HG03442 (cell line): ENCODE data around the gene SEMA3A.

Source experiments
- ATAC-seq: cut with Tn5 transposase; IDR thresholded peaks from one replicate; pipeline ENCODE4 v1.9.1; 2021; ENCODE audit warnings: mild to moderate bottlenecking, moderate library complexity; ENCODE audit not compliant: unreplicated experiment

Gene SEMA3A

DNA sequence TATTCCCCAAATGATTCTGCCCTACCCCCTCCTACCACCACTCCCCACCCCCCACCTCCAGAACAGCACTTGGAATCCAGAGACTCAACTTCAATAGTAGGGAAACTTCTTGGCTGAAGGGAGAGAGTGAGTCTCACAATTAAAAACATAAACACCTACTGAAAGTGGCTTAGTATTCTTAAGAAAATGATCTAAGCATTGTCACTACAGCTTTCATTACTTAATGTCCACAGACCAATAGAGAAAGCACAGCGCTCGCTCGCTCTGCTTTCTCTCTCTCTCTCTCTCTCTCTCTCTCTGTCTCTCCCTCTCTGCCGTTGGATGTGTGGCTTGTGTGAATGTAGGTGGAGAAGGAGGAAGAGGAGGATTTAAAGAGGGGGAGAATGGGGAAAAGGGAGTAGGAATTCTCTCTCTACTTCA, 1.5 kb upstream of the SEMA3A start:
- no peak for ATAC-seq

DNA sequence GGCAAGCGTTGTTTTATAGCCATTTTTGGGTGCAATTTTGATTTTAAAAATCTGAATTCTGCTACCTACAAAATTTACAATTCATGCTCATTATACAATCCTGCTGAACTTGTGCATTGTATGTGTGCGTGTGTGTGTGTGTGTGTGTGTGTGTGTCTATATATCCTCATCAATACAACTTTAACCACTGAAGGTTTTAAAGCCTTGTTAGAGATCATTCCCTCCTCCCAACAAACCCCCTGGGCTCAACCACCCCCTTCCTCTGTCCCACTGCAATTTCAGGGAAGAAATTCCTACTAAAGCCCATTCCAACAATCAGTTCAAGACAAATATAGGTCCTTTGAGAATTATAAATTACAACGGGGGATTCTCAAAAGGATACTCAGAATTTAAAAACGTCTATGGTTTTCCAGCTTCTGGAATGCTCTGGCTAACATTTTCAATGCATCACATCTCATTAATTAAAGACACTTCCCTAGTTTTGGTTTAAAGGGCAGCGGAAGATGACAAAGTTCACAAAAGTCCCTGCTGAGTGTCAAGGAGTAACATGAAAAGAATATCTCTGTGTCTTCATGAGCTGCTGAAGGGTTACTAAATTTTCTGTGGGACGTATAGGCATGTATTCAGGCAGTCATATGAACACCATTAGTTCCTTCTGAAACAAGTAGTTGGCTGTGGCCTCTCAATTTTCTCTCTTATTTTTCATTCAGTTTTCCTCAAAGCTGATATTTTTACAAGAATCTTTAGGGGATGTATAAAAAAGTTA, 889 bp upstream of the SEMA3A start:
- ATAC-seq = no peak

DNA sequence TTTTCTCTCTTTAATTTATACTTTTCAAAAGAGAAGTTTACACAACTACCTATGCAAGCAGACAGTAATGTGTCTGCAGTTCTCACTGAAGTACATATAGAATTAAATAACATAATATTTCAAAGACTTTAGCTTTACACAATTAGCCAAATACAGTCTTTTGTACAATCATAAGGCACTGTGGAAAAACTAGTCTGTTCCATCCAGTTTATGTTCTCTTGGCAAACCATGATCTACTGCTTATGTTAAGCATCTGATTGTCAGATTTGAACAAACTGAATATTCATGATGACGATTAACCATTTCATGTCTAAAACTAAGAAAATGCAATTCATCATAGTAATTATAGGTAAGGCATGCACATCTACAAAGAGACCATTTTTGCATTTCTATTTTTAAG, 842 bp downstream of the SEMA3A start:
- no peak for ATAC-seq

DNA sequence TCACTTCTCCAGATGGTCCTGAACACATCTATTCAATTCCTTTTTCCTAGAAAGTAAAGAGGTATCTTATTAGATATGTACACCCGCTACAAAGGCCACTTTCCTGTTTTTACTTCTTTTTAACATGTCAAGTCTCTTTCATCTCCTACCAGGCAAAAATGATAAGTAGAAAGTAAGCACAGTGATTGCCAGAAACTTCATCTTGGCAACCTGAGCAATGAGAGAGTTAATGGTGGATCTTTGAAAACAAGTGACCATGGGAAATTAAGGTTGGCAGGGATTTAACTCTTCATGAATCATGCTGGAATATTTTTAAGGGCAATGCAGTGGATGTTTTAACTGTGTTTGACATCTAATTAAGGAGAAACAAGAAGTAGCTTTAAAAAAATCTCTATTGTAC, 2.7 kb downstream of the SEMA3A start:
- ATAC-seq = no peak

DNA sequence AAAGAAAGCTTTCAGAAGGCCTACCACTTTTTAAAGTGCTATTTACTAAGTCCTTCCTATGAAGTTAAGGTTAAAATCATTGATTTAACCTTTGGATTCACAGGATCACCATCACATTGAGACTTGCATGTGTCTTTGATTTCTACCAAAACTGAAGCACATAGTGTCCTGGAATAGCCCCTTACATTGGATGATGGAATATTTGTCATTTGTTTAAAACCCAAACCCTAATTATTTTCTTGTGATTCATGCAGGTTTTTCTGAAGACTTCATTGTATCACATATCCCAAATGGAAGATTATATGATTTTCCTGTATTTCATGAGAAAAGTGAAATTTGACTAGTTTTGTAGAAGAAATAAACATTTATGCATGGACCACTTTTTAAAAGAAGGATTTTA, 3.3 kb downstream of the SEMA3A start:
- ATAC-seq = no peak

DNA sequence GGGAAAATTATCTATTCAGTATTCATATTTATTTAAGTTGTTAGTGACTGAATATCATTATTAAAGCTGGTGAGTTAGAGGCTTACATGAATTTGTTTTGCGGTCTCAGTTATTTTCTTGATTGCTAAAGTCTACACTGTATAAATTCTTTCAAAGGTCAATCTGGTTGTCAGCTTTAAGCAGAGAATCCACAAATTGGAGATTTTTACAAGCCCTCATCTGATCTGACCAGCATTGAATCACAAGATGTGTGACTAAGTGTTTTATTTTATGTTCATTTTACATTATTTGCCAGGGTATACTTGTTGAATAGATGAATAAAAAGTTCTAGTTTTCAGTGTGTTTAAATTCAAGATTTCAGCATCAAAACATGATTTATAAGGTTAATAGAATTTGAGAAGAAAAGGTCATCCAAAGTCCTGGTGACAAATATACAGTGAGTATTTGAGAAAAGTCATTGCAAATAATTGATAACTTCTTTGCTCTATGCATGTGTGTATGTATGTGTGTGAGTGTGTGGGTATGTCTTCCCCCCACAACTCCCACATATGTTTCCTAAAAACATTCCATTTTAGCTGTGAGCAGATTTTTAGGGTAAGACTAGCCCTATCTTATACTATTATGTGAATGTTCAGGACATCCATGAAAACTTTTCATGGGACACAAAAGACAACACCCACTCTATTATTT, 4.4 kb downstream of the SEMA3A start:
- no peak for ATAC-seq

DNA sequence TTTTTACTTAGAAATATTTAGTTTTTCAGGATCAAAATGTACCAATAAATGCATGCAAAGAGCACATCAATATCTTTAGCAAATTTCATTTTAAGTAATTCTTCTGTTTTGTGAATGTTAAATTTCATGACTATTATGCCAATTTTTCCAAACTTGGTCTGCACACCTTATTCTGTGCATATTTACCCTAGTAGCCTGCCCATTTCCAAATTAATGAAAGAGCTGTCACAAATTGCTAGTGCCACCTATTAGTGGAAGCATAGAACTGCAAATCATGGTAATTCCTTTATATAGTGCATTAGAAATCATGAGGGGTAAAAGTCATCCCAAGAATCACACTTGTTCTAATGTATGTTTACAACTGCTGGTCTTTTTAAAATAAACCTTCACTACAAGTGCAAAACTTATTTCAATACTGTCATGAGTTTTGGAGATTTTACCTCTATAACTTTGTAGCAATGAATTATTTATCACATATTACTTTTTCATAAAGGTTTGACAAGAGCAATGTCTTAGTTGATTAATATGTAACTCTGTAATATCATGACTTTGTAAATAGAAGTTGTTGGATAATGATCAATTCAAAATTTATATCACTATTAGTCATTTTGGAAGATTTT, 5.7 kb downstream of the SEMA3A start:
- no peak for ATAC-seq

DNA sequence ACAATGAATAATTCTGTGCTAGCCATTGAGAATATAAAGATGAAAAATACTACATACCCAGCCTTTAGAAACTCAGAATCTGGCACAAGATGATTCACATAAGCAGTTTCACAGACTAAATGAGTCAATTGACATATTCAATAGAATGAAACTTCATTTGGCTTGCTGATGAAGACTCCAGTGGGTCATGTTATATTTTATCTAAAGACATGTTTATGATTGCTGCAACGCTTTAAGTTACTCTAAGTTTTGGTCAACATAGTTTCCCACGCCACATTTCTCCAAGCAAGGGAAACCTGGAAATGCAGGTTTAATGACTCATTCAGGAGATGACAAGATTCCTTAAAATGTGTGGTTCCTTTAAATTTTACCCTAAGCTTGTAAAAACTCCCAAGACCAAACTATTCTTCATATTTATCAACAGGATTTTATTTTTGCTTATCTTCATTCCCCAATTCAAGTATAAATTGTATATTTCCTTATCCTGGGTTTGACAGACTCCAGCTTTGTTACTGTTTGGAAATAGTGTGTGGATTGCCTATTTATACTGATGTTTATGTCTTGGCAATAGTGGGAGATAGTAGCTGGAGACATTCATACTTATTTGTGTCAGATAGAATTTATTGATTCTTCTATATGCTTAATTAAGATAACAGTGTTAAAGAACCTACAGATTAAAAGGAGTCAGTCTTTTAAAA, 6.6 kb downstream of the SEMA3A start:
- ATAC-seq = no peak

DNA sequence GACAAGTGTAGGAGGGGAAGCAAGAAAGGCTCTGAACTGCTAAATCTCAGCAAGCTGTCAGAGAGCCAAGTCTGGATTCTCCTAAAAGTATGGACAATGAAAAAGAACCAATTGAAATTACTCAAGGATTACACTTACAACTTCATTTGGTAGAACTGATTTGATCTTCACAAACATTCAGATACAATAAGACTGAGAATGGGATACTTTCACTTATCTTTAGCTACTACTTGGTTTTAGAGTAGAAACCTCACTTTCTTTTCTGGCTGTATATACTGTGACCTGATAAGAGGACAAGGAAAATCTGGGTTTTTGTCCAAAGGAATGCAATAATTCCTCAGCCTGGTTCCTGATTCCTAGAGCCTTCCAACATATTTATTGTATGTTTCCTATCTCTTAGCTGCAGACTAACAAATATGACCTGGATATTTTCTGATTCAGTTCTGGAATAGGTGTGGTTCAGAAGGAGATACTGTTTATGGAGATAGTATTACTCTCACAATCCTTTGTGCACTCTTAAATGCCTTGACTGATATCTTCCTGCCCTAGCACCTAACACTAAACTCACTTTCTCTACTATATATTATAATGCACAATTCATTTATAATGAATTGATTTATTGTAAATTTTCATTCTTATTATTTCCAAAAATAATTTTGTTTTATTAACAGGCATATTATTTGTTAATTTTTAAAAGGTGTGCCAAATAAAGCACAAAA, 7.3 kb downstream of the SEMA3A start:
- ATAC-seq = no peak

DNA sequence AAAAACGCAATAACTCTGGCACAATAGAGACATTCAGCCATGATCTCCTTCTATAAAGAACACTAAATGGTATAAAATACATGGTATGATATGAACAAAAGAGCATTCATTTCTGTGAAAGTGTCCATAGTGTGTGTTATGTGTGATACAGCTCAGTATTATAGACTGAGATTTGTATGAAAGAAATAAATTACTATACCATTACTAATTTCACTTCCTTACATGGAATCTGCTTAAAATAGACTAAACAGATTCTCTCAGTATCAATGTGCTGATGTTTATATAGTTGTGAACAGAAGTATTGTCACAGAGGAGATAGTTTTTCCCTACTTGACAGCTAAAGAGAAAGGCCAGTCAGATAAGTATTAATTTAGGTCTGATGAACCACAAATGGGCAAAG, 10.8 kb downstream of the SEMA3A start:
- ATAC-seq = no peak

DNA sequence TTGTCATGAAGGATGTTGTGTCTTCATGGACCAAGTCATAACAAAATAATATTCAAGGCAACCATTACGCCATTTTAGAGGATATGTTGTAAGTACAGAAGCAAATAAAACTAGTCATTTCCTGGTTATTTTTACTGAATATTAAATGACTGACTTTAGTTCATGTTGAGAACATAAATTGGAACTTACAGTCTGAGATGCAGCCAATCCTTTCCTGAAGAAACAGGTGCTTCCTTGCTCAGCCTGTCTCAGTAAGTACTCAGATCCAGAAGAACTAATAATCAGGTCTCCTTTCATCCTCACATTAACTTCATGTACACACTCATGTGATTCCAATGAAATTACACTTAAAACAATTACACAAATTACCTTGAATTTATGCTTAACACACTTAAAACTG, 12.3 kb downstream of the SEMA3A start:
- no peak for ATAC-seq

DNA sequence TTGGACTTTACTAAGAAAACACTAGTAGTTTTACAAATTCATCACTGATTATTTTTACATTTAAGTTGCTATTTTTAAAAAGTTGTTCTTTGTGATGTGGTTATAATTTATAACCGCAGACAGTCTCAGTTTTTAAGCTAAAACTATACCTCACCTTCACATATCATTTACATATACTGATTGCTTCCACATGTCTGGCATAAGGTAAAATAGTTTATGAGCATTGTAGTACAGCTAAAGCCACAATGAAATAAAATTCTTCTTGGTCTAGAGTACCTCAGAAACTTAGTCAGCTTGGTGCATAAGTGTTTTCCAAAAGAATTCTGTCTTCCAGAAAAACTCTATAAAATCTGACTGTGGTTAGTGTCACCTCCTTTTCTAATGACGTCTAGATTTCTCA, 13.0 kb downstream of the SEMA3A start:
- ATAC-seq = no peak

DNA sequence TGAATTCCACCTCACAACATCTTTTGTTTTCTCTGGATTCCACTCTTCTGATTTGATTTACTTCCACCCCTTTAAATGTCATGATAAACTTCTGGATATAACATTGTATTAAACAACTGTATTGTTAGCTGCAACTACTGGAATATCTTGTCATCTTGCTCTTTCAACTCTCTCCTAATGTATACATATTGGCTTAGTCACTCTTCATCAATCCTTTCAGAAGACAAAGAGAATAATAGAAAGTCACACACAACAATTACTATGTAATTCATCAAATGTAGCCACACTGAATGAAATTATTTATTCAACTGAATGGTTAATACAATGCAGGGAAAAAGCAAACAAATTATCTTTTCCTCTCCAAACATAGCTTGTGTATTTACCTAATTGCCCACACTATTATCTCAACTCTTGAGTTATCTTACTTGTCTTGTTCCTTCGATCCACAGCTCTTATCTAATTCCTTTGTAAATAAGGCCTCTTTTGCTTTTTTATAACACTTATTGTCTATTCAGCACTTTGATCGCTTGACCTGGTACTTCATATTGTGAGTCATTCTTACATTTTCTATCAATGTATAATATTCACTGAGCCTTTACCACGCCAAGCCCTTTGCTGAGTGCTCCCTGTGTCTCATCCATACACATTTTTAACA, 16.7 kb downstream of the SEMA3A start:
- ATAC-seq = no peak

DNA sequence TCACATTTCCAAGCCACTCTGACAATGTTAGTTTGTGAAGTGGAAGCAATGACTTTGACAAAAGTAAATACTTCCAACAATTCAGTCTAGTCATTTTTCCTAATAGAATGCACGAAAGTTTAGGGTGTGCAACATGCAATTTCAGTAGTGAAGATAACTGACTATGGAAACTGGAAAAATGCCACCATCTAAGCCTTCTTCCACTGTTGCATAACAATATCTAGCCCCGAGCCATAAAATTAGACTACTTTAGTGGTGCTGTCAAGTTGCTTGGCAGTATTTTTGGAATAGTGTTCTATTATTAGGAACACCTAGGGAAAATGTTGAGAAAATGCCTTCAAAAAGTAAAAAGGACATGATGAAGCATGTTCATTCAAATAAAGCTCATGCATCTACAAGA, 17.9 kb downstream of the SEMA3A start:
- no peak for ATAC-seq

DNA sequence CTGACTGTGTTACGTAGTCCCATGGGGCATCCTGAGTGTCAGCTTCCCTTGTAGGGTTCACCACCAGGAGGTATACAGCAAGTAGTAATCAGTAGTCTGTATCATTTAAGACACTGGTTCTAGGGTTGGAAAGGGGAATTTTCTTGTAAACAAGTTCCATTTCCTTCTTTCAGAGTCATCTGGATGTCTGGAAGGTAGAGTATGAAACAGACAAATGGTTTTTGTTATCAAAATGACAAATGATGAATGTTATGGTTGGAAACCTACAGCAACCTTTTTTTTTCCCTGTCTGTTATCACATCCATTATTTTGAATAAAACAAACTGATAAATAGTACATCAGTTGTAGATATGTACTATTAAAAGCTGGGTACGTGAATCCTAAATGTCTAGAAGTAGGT, 19.1 kb downstream of the SEMA3A start:
- no peak for ATAC-seq

DNA sequence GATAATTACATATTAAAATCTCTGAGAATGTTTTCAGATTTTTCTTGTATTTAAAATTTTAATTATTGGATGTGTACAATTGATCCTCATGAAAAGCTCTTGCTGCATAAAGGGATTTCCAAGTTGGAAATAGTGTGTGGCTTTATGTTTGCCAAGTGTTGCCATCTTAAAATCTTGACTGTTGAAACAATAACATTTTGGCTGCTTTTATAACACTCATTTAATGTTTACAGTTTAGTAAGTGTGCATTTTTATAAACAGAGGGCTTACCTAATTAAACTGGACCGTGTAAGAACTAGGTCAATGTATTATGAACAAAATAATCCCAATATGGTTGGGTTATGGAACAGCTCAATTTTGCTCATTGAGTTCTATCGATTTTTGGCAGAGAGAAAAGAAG, 23.9 kb downstream of the SEMA3A start:
- no peak for ATAC-seq

DNA sequence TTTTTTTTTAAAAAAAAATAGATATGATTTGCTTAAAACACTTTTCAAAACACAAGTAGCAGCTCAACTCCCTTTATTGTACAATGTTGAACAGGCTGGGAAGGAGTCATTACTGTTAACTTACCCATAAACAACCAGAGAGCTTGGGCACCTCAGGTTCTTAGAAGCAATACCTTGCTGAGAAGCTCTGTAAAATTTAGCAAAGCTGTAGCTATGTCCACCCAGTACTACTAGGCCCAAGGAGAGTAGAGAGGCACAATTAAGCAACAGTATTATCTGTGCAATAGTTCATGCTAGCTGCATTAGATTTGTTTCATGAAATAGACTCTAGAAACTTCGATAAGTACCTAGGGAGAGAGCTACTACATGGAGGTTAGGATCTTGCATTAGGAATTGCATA, 32.0 kb downstream of the SEMA3A start:
- no peak for ATAC-seq

DNA sequence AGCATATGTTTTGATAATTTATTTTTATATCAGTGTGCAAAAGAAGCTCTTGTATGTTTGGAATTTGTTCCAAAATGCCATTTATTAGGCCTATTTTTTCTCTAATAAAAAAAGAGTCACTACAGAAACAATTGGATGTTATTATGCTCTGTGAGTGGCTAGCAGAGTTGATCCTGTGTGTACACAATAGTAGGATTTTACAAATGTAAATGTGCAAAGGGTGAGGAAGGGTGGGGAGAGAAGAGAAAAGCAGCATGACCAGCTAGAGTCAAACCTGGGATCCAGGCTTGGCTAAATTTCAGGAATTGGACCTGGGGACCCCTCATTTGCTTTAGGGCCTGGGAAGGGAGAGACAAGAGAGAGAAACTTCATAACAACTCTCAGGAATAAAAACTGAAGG, 32.5 kb downstream of the SEMA3A start:
- no peak for ATAC-seq

DNA sequence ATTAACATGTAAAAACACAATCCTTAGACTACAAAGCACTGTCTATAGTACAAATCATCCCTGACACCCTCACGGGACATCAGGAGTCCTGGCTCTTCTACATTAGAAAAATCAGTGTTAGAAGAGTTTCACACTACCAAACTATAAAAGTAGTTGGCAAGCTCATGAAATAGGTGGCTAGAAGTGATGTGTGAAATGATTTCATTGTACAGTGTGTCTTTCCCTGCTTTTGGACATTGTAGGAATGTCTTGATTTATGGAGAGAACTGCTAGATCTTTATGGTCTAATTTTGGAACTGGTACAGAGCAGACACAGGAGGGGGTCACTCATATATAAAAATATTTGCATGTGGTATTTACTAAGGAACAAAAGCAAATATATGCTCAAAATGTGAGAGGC, 33.2 kb downstream of the SEMA3A start:
- ATAC-seq = no peak

DNA sequence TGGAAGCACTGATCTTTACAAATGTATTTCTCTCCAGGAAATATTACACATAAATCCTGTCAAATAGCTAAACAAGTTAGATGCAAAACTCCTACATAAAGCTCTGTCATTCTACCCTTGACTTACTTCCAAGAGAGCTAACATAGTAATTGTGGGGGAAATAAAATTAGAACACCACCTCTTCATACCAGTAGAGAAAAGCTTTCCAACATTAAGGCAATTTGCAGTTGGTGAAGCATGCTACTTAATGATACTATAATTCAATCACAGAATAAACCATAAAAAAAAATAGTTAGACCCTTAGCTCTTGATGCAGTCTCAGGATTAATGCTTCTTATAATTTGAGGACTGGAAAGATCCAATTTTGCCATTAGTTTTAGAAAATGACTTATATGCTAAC, 35.2 kb downstream of the SEMA3A start:
- no peak for ATAC-seq

DNA sequence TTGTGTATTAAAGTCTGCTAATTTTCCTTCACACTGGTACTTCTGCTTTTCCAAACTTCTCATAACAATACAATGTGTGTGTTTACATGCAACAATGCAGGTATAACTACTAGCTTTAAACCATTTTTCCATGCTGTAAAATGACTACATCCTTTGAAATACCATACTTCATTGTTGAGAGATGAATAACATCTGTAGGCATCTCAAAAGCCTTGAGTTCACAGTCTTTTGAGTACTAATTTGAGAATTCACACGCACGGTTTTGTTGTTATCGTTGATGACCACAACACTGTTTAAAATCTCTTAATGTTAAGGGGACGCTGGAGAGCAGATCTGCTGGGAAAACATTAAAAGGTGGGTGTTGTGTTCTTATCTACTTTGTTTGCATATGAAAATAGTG, 37.4 kb downstream of the SEMA3A start:
- ATAC-seq = no peak
